Activated T-cell treated with anti-CD3 and anti-CD28 coated beads, Interleukin-2, amount 50 U/mL, for 4 hours (primary cell): ENCODE data around the gene POLR1B. TPM values are rescaled to one million over a fixed set of nuclear protein-coding genes. Genes with fewer than 3 reads are reported as not detected.
A peak's percentile ranks its signal among the peaks of the same experiment; 100 is the strongest.

Experiments used
- ATAC-seq, 2 donors: fragments of 200-7000 bp; cut with Tn5 transposase; one replicate each; pipeline ENCODE4 v1.10.0; 2021
- DNase-seq: peaks from one replicate; pipeline ENCODE4 v3.0.0-alpha.2; 2020
- H3K27me3 Mint-ChIP-seq: one replicate; pipeline ENCODE4 v1.8.0; 2021; ENCODE audit warnings: low read depth, mixed read lengths
- H3K36me3 Mint-ChIP-seq: one replicate; pipeline ENCODE4 v1.8.0; 2022; ENCODE audit warnings: mixed read lengths; ENCODE audit not compliant: insufficient read depth
- H3K4me1 Mint-ChIP-seq: one replicate; pipeline ENCODE4 v1.8.0; 2021; ENCODE audit warnings: low read depth, mixed read lengths
- H3K4me3 Mint-ChIP-seq: one replicate; pipeline ENCODE4 v1.8.0; 2021; ENCODE audit warnings: mild to moderate bottlenecking, moderate library complexity, mixed read lengths
- H3K9me3 Mint-ChIP-seq: one replicate; pipeline ENCODE4 v1.8.0; 2021; ENCODE audit warnings: mixed read lengths
- total RNA-seq, 3 donors: library from RNA; stranded (reverse); gene quantifications; one replicate each; pipeline ENCODE4 v1.2.1, GENCODE V29; 2021

POLR1B gene
- total RNA-seq, 3 donors from 2014 or later = 79.8 to 104 (median 89.8) TPM

DNA sequence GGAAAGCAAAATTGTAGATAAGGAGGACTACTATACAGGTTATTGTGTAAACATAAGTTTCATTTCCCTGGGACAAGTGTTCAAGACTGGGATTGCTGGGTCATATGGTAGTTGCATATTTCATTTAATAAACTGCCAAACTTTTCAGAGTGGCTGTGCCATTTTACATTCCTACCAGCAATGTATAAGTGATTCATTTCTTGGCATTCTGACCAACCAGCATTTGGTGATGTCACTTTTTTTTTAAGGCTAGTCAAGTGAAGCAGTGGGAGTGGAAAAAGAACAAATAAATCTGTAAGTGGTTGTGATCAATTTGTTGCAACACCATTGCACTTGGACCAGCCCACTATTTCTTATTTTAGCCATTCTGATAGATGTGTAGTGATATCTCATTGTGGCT lies 37.0 kb downstream of the POLR1B start:
- no peaks in the 10 kb centered on the region for H3K9me3 Mint-ChIP-seq
- no peak for DNase-seq
- no peak for ATAC-seq
- H3K27me3 Mint-ChIP-seq = no peaks in the 10 kb centered on the region
- peaks cover 18% of the 10 kb centered on the region for H3K4me1 Mint-ChIP-seq
- no peak overlapping the region for H3K4me3 Mint-ChIP-seq
- H3K36me3 Mint-ChIP-seq = peaks cover 27% of the 10 kb centered on the region

DNA sequence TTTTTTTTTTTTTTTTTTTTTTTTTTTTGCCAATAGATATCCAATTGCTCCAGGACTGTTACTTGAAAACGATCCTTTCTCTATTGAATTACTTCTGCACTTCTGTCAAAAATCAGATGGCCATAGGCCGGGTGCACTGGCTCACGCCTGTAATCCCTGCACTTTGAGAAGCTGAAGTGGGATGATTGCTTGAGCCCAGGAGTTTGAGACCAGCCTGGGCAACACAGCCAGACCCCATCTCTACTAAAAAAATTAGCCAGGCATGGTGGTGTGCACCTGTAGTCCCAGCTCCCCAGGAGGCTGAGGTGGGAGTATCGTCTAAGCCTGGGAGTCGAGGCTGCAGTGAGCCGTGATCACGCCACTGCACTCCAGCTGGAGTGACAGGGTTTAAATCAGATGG lies 37.8 kb downstream of the POLR1B start:
- ATAC-seq (no peak), DNase-seq (no peak)
- peaks cover 25% of the 10 kb centered on the region for H3K4me1 Mint-ChIP-seq
- H3K4me3 Mint-ChIP-seq = no peak overlapping the region
- H3K9me3 Mint-ChIP-seq = no peaks in the 10 kb centered on the region
- H3K27me3 Mint-ChIP-seq = no peaks in the 10 kb centered on the region
- H3K36me3 Mint-ChIP-seq = peaks cover 22% of the 10 kb centered on the region

- ATAC-seq (peak in 1 of 2 donors; percentile 8), DNase-seq (no peak)
- Mint-ChIP-seq H3K4me3 (peak overlapping the region; percentile 52), H3K4me1 (peaks cover 40% of the 10 kb centered on the region), H3K27me3 (no peaks in the 10 kb centered on the region), H3K36me3 (peaks cover 10% of the 10 kb centered on the region), H3K9me3 (no peaks in the 10 kb centered on the region)
Measured at GRCh38 chr2:112582314-112582746, 40.1 kb downstream of the POLR1B start.

- H3K27me3 Mint-ChIP-seq = no peaks in the 10 kb centered on the region
- ATAC-seq (no peak), DNase-seq (no peak)
- no peaks in the 10 kb centered on the region for H3K9me3 Mint-ChIP-seq
- peaks cover 40% of the 10 kb centered on the region for H3K4me1 Mint-ChIP-seq
- peaks cover 11% of the 10 kb centered on the region for H3K36me3 Mint-ChIP-seq
- peak overlapping the region; percentile 87 for H3K4me3 Mint-ChIP-seq
Measured at GRCh38 chr2:112583497-112584133, 41.4 kb downstream of the POLR1B start.

GRCh38 chr2:112584134-112584890 lies 42.0 kb downstream of the POLR1B start, which contains the start of gene CHCHD5:
Gene CHCHD5 (plus strand): TSS chr2:112584609. CDS start chr2:112584648, 39 bp downstream.
- peak within 1 kb of the TSS; percentile 87 for H3K4me3 Mint-ChIP-seq
- ATAC-seq (peak; percentile 94), DNase-seq (peak; percentile 87)
- peaks cover 11% of the 10 kb centered on the region for H3K36me3 Mint-ChIP-seq
- peaks cover 39% of the 10 kb centered on the region for H3K4me1 Mint-ChIP-seq
- H3K27me3 Mint-ChIP-seq = no peaks in the 10 kb centered on the region
- H3K9me3 Mint-ChIP-seq = no peaks in the 10 kb centered on the region

GRCh38 chr2:112584891-112585250 lies 42.6 kb downstream of the POLR1B start:
- no peaks in the 10 kb centered on the region for H3K27me3 Mint-ChIP-seq
- ATAC-seq = no peak
- peaks cover 11% of the 10 kb centered on the region for H3K36me3 Mint-ChIP-seq
- peak overlapping the region; percentile 87 for H3K4me3 Mint-ChIP-seq
- peaks cover 39% of the 10 kb centered on the region for H3K4me1 Mint-ChIP-seq
- H3K9me3 Mint-ChIP-seq = no peaks in the 10 kb centered on the region
- DNase-seq = no peak

DNA sequence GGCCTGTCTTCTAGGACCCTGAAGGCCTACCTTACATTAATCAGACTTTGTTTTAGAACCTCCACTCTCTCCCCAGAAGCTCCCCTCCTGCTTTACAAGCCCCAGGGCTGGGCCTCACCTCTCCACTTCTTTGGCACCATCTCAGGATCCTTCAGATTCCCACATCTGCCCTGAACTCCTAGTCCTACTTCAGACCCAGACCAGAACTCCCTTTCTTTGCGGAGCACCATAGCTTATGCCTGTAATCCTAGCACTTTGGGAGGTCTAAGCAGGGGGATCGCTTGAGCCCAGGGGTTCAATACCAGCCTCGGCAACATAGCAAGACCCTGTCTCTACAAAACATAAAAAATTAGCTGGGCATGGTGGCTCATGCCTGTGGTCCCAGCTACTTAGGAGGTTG lies 43.1 kb downstream of the POLR1B start:
- H3K4me1 Mint-ChIP-seq = peaks cover 39% of the 10 kb centered on the region
- ATAC-seq = no peak
- peaks cover 13% of the 10 kb centered on the region for H3K36me3 Mint-ChIP-seq
- no peaks in the 10 kb centered on the region for H3K27me3 Mint-ChIP-seq
- H3K9me3 Mint-ChIP-seq = no peaks in the 10 kb centered on the region
- peak overlapping the region; percentile 87 for H3K4me3 Mint-ChIP-seq
- no peak for DNase-seq

GRCh38 chr2:112585873-112586464 lies 43.7 kb downstream of the POLR1B start:
- H3K27me3 Mint-ChIP-seq = no peaks in the 10 kb centered on the region
- ATAC-seq (no peak), DNase-seq (no peak)
- no peaks in the 10 kb centered on the region for H3K9me3 Mint-ChIP-seq
- H3K4me3 Mint-ChIP-seq = no peak overlapping the region
- peaks cover 39% of the 10 kb centered on the region for H3K4me1 Mint-ChIP-seq
- peaks cover 17% of the 10 kb centered on the region for H3K36me3 Mint-ChIP-seq

DNA sequence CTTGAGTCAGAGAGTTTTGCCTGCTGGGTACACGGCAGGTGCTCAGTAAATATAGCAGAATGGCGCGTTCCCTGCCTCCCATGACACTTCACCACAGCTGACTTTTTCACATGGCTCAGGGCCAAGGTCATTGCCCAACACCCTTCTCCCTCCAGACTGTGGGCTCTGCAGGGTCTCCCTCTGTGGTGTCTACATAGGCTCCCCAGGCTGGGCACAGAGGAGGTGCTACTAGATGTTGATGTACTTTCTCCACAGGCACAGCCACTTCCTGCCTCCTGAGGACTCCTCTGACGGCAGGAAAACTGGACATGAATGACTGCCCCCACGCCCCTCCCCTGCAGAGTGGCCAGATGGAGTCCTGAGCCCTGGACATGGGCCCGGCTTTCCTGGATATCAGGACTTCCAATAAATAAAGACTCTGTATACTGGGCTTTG lies 46.4 kb downstream of the POLR1B start:
- Mint-ChIP-seq H3K4me1 (peaks cover 27% of the 10 kb centered on the region), H3K36me3 (peaks cover 22% of the 10 kb centered on the region), H3K4me3 (no peak overlapping the region), H3K9me3 (no peaks in the 10 kb centered on the region), H3K27me3 (no peaks in the 10 kb centered on the region)
- no peak for ATAC-seq
- no peak for DNase-seq

DNA sequence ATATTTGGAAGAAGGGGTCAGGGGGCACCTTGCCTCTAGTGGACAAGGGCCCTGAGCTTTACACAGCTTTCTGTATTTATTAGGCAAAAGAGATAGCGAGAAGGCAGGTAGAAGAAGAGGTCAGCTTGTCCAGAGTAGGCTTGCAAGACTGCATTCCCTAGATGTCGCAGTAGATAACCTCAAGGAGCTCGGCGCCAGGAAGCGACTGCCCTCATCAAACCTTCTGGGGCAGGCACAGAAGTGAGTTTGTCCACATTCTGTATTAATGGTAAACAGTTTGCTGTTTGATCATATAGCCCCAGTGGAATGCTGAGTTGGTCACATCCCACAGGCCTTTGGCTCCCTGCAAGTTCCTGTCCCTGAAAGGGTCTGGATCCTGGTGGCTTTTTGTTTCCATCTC lies 49.1 kb downstream of the POLR1B start:
- H3K4me3 Mint-ChIP-seq = no peak overlapping the region
- ATAC-seq = no peak
- no peaks in the 10 kb centered on the region for H3K27me3 Mint-ChIP-seq
- H3K4me1 Mint-ChIP-seq = peaks cover 8% of the 10 kb centered on the region
- peaks cover 24% of the 10 kb centered on the region for H3K36me3 Mint-ChIP-seq
- no peaks in the 10 kb centered on the region for H3K9me3 Mint-ChIP-seq
- no peak for DNase-seq

GRCh38 chr2:112593736-112594135 lies 51.5 kb downstream of the POLR1B start:
- no peak for DNase-seq
- H3K9me3 Mint-ChIP-seq = no peaks in the 10 kb centered on the region

GRCh38 chr2:112597537-112598322 lies 55.5 kb downstream of the POLR1B start:
- no peaks in the 10 kb centered on the region for H3K9me3 Mint-ChIP-seq
- H3K4me3 Mint-ChIP-seq = no peak overlapping the region
- ATAC-seq (no peak), DNase-seq (no peak)
- H3K36me3 Mint-ChIP-seq = peaks cover 5% of the 10 kb centered on the region
- H3K27me3 Mint-ChIP-seq = no peaks in the 10 kb centered on the region
- peaks cover 4% of the 10 kb centered on the region for H3K4me1 Mint-ChIP-seq

More at GRCh38 chr2:112593736-112594135, 51.5 kb downstream of the POLR1B start:
- Mint-ChIP-seq H3K4me1 (no peaks in the 10 kb centered on the region), H3K4me3 (no peak overlapping the region), H3K27me3 (no peaks in the 10 kb centered on the region), H3K36me3 (peaks cover 13% of the 10 kb centered on the region)
- no peak for ATAC-seq

DNA sequence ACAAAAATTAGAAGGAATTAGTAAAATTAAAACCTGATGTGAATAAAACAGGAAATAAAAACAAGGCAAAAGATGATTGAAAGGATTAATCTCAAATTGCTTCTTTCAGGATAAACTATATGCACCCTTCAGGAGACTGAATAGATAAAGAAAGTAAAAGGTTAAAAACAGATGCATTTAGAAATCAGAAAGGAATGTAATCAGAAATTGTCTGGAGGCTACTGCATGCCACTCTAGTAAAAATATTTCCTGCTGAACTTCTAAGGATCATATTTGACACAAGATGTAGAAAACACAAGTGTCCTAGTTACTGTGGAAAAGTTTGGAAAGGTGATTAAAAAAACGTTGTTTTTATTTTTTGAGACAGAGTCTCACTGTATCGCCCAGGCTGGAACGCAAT lies 58.4 kb downstream of the POLR1B start:
- Mint-ChIP-seq H3K36me3 (no peaks in the 10 kb centered on the region), H3K4me1 (peaks cover 4% of the 10 kb centered on the region), H3K27me3 (no peaks in the 10 kb centered on the region), H3K9me3 (no peaks in the 10 kb centered on the region), H3K4me3 (no peak overlapping the region)
- DNase-seq (no peak), ATAC-seq (no peak)

DNA sequence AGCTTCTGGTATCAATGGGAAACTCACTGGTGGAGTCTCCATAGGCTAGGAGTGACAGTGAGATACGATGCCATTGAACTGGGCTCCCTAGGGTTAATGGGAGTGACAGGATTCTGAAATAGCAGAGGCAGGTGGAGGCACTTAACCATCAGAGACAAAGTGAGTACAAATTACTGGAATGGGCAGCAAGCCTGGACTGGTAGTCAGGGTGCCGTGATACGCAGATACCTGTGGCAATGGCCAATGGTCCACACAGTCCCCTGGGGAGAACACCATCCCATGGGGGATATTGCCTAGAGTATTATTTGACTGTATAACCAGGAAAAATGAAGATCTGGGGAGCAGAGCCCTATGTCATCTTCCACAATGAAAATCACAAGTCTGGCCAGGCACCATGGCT lies 59.5 kb downstream of the POLR1B start:
- DNase-seq (no peak), ATAC-seq (no peak)
- Mint-ChIP-seq H3K36me3 (no peaks in the 10 kb centered on the region), H3K9me3 (no peaks in the 10 kb centered on the region), H3K4me3 (no peak overlapping the region), H3K27me3 (no peaks in the 10 kb centered on the region), H3K4me1 (peaks cover 4% of the 10 kb centered on the region)
